ENCODE results near the gene THBS3. TPM values are rescaled to one million over a fixed set of nuclear protein-coding genes. Genes with fewer than 3 reads are reported as not detected.
"Not testable (repeated sequence)": the region's sequence is repeated elsewhere in the genome, so short reads cannot be mapped to it uniquely, and the experiment has no call there.

THBS3 gene
- total RNA-seq, 1 donor from 2014 or later = 15.3 TPM

- CTCF ChIA-PET = interaction anchor here (2.5 to 3.6 kb wide), 3 partner anchors 16 to 35 kb away, joined by 12 to 49 read pairs (median 14); partner anchors contain the start of genes KRTCAP2, THBS3 and TRIM46
These were observed 15.8 kb downstream of the THBS3 start for GRCh38 chr1:155191904-155192303.

GRCh38 chr1:155189926-155190325, 17.8 kb downstream of the THBS3 start:
- H3K9me3 Mint-ChIP-seq; DNase-seq; H3K36me3 Mint-ChIP-seq (ENCODE audit: low read depth); H3K27me3 Mint-ChIP-seq; CTCF ChIA-PET; H3K27ac Mint-ChIP-seq; H3K4me3 Mint-ChIP-seq; ATAC-seq (ENCODE audit: low read depth); POLR2A ChIA-PET: not testable (repeated sequence)
- H3K4me1 Mint-ChIP-seq = peaks cover 41% of the 10 kb centered on the region
- intact Hi-C loops (cut with micrococcal nuclease) = loop anchor here (5.0 kb wide), 2 partner anchors 37 to 132 kb away; partner anchors contain the start of gene RUSC1

More at GRCh38 chr1:155191904-155192303, 15.8 kb downstream of the THBS3 start:
- TF ChIP-seq CTCF (IDR thresholded peaks at IDR 0.05) = no peak
- no peak for ATAC-seq (ENCODE audit: low read depth)
- Mint-ChIP-seq H3K27ac (no peak overlapping the region), H3K4me1 (peaks cover 33% of the 10 kb centered on the region), H3K9me3 (no peaks in the 10 kb centered on the region), H3K36me3 (ENCODE audit: low read depth) (no peaks in the 10 kb centered on the region), H3K4me3 (no peak overlapping the region), H3K27me3 (no peaks in the 10 kb centered on the region)
- intact Hi-C loops (cut with micrococcal nuclease) = loop anchor here (2.0 to 5.0 kb wide), 3 partner anchors 15 to 130 kb away; partner anchors contain the start of gene RUSC1
- POLR2A ChIA-PET = no interaction called here
- DNase-seq = no peak

- Mint-ChIP-seq H3K4me1 (peaks cover 39% of the 10 kb centered on the region), H3K27me3 (no peaks in the 10 kb centered on the region), H3K36me3 (ENCODE audit: low read depth) (no peaks in the 10 kb centered on the region), H3K9me3 (no peaks in the 10 kb centered on the region), H3K27ac (no peak overlapping the region), H3K4me3 (no peak overlapping the region)
- POLR2A ChIA-PET = no interaction called here
- no peak for TF ChIP-seq CTCF (IDR thresholded peaks at IDR 0.05)
- DNase-seq = no peak
- no peak for ATAC-seq (ENCODE audit: low read depth)
- CTCF ChIA-PET = no interaction called here
- intact Hi-C loops (cut with micrococcal nuclease) = no loop called here
These were observed 19.4 kb downstream of the THBS3 start for GRCh38 chr1:155188268-155188667.

- Mint-ChIP-seq H3K4me3 (no peak overlapping the region), H3K9me3 (no peaks in the 10 kb centered on the region), H3K27me3 (no peaks in the 10 kb centered on the region), H3K36me3 (ENCODE audit: low read depth) (no peaks in the 10 kb centered on the region), H3K27ac (no peak overlapping the region), H3K4me1 (peaks cover 34% of the 10 kb centered on the region)
- DNase-seq = no peak
- ChIA-PET POLR2A (no interaction called here), CTCF (no interaction called here)
- no peak for ATAC-seq (ENCODE audit: low read depth)
- TF ChIP-seq CTCF (IDR thresholded peaks at IDR 0.05) = no peak
- intact Hi-C loops (cut with micrococcal nuclease) = no loop called here
These were observed 20.2 kb downstream of the THBS3 start for GRCh38 chr1:155187456-155187891.

GRCh38 chr1:155186794-155187455, 20.8 kb downstream of the THBS3 start:
- H3K27ac Mint-ChIP-seq = no peak overlapping the region
- ATAC-seq (ENCODE audit: low read depth) (no peak), DNase-seq (no peak)
- H3K27me3 Mint-ChIP-seq = no peaks in the 10 kb centered on the region
- H3K4me3 Mint-ChIP-seq = no peak overlapping the region
- peaks cover 29% of the 10 kb centered on the region for H3K4me1 Mint-ChIP-seq
- H3K36me3 Mint-ChIP-seq (ENCODE audit: low read depth) = no peaks in the 10 kb centered on the region
- TF ChIP-seq CTCF (IDR thresholded peaks at IDR 0.05) = no peak
- CTCF ChIA-PET = no interaction called here
- intact Hi-C loops (cut with micrococcal nuclease) = no loop called here
- POLR2A ChIA-PET = interaction anchor here (0.6 kb wide), 1 partner anchor 798 kb away, joined by 5 read pairs; no protein-coding TSS in a partner anchor
- no peaks in the 10 kb centered on the region for H3K9me3 Mint-ChIP-seq
